ENCODE data around the gene TCAP.

Gene TCAP

GRCh38 chr17:39664581-39665561, at the start of gene TCAP:
Gene TCAP, plus strand, starts transcription at chr17:39665349. Its CDS starts 11 bp downstream, at chr17:39665360.
- no peak for DNase-seq

GRCh38 chr17:39615434-39615833, 49.7 kb upstream of the TCAP start:
- DNase-seq = no peak

GRCh38 chr17:39617100-39617445, 48.1 kb upstream of the TCAP start:
- DNase-seq = no peak

GRCh38 chr17:39617446-39618245, 47.5 kb upstream of the TCAP start:
- DNase-seq = peak; percentile 64

GRCh38 chr17:39618246-39618913, 46.8 kb upstream of the TCAP start:
- DNase-seq = peak; percentile 60

GRCh38 chr17:39618956-39619785, 46.0 kb upstream of the TCAP start:
- no peak for DNase-seq

GRCh38 chr17:39619786-39620101, 45.4 kb upstream of the TCAP start:
- DNase-seq = no peak

- peak; percentile 97 for DNase-seq
These were observed 43.4 kb upstream of the TCAP start for GRCh38 chr17:39621523-39622379.

- no peak for DNase-seq
These were observed 42.7 kb upstream of the TCAP start for GRCh38 chr17:39622380-39623006.

GRCh38 chr17:39623356-39623950, 41.7 kb upstream of the TCAP start:
- DNase-seq = peak; percentile 90

GRCh38 chr17:39624313-39624712, 40.8 kb upstream of the TCAP start:
- DNase-seq = no peak

- no peak for DNase-seq
These were observed 39.9 kb upstream of the TCAP start for GRCh38 chr17:39625198-39625785.

GRCh38 chr17:39626171-39627046, 38.7 kb upstream of the TCAP start, which contains the start of gene PPP1R1B:
Gene PPP1R1B, plus strand, starts transcription at chr17:39626952. Its CDS starts 441 bp downstream, at chr17:39627393.
- DNase-seq = peak; percentile 41

GRCh38 chr17:39627047-39627711, 38.0 kb upstream of the TCAP start:
- DNase-seq = peak; percentile 28

- peak; percentile 72 for DNase-seq
These were observed 37.2 kb upstream of the TCAP start for GRCh38 chr17:39627712-39628516.

- DNase-seq = no peak
These were observed 36.3 kb upstream of the TCAP start for GRCh38 chr17:39628655-39629493.
